ENCODE measurements around the gene PLCB1. TPM values are rescaled to one million over a fixed set of nuclear protein-coding genes. Genes with fewer than 3 reads are reported as not detected.
A peak's percentile ranks its signal among the peaks of the same experiment; 100 is the strongest.

PLCB1 gene
- total RNA-seq, 1 donor from 2014 or later = 10.7 TPM

DNA sequence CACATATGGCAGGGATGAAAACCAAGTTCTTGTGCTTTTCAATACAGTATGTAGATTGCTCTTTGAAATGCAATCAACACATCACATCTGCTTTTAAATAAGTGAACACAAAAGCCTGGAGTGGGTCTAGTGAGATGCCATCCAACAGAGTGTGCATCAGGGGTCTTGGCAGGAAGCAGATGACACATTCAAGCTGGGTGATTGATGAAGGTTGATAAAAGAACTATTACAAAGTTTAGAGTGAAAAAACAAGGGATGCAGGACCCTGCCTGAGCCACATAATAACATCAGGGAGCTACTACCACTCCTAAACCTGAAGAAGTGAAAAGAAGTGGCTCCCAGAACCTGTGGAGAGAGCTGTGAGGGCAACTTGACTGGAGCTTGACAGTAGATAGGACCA is 16.6 kb upstream of the PLCB1 start:
- no peaks in the 10 kb centered on the region for H3K4me1 ChIP-seq (ENCODE audit: insufficient read depth, low read length)
- no peak overlapping the region for H2AFZ ChIP-seq (ENCODE audit: low read depth, low read length)
- no peak overlapping the region for H3K9ac ChIP-seq (ENCODE audit: low read length)
- H3K27me3 Mint-ChIP-seq (ENCODE audit: low read depth, unreplicated experiment) = no peaks in the 10 kb centered on the region
- H3K4me3 Mint-ChIP-seq (ENCODE audit: unreplicated experiment) = no peak overlapping the region
- no peak overlapping the region for H3K4me2 ChIP-seq (ENCODE audit: low read length)
- no peaks in the 10 kb centered on the region for H4K20me1 ChIP-seq (ENCODE audit: insufficient read depth, low read length)
- no peak for DNase-seq (ENCODE audit: low read depth)
- no peaks in the 10 kb centered on the region for H3K9me3 ChIP-seq (ENCODE audit: insufficient read depth, low read depth, low read length)
- H3K9me3 Mint-ChIP-seq (ENCODE audit: unreplicated experiment) = peaks cover 3% of the 10 kb centered on the region
- peaks cover 9% of the 10 kb centered on the region for H3K4me1 Mint-ChIP-seq (ENCODE audit: low read depth, unreplicated experiment)
- H3K4me3 ChIP-seq (ENCODE audit: insufficient read depth, low read depth, low read length) = no peak overlapping the region
- no peak overlapping the region for H3K27ac Mint-ChIP-seq (ENCODE audit: unreplicated experiment)
- no peaks in the 10 kb centered on the region for H3K27me3 ChIP-seq (ENCODE audit: insufficient read depth, low read length)
- FAIRE-seq = no peak
- H3K27ac ChIP-seq (ENCODE audit: low read depth, low read length) = no peak overlapping the region
- no peaks in the 10 kb centered on the region for H3K79me2 ChIP-seq (ENCODE audit: insufficient read depth, low read length)
- TF ChIP-seq, protein P1, sequence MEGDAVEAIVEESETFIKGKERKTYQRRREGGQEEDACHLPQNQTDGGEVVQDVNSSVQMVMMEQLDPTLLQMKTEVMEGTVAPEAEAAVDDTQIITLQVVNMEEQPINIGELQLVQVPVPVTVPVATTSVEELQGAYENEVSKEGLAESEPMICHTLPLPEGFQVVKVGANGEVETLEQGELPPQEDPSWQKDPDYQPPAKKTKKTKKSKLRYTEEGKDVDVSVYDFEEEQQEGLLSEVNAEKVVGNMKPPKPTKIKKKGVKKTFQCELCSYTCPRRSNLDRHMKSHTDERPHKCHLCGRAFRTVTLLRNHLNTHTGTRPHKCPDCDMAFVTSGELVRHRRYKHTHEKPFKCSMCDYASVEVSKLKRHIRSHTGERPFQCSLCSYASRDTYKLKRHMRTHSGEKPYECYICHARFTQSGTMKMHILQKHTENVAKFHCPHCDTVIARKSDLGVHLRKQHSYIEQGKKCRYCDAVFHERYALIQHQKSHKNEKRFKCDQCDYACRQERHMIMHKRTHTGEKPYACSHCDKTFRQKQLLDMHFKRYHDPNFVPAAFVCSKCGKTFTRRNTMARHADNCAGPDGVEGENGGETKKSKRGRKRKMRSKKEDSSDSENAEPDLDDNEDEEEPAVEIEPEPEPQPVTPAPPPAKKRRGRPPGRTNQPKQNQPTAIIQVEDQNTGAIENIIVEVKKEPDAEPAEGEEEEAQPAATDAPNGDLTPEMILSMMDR (IDR thresholded peaks at IDR 0.05; ENCODE audit: insufficient read depth, low read depth, low read length) = no peak
- TF ChIP-seq EZH2 (IDR thresholded peaks at IDR 0.05; ENCODE audit: insufficient read depth, low read length) = no peak
- H3K36me3 ChIP-seq (ENCODE audit: insufficient read depth, low read length) = no peaks in the 10 kb centered on the region
- peaks cover 2% of the 10 kb centered on the region for H3K36me3 Mint-ChIP-seq (ENCODE audit: low read depth, unreplicated experiment)

DNA sequence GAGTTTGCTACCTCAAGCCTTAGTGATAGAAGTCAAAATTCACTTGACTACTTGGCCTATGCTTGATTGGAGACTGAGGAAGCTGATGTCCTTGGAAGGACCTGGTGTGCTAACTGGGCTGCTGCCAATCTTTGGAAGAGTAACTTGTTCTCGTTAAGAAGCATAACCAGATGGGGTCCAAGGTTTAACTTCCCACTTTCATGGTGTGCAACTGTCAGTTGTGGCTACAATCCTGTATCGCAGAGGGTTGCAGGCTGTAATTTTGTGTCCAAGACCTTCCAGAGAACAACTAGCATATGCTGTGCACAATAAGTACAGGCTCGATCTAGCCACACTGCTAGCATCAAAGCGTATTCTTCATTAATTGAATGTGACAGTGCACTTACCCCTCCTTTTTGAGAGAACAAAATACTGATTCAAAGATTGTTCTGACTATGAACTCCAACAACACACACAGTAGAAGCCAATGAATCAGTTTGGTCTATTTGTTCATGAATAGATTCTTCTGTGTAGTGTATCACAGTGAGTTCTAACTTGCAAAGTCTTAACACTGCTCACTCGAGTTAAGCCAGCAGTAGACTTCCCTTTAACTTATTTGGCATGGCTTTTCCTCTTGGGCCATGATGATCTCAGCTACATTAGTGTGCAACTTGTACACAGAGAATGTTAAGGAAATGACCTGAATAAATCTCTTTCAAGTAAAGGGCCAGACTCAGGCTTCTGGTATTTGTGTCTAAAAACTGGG is 15.8 kb upstream of the PLCB1 start:
- no peak overlapping the region for H3K4me2 ChIP-seq (ENCODE audit: low read length)
- H2AFZ ChIP-seq (ENCODE audit: low read depth, low read length) = no peak overlapping the region
- H3K79me2 ChIP-seq (ENCODE audit: insufficient read depth, low read length) = no peaks in the 10 kb centered on the region
- H3K4me3 ChIP-seq (ENCODE audit: insufficient read depth, low read depth, low read length) = no peak overlapping the region
- H3K27me3 ChIP-seq (ENCODE audit: insufficient read depth, low read length) = no peaks in the 10 kb centered on the region
- H4K20me1 ChIP-seq (ENCODE audit: insufficient read depth, low read length) = no peaks in the 10 kb centered on the region
- no peak overlapping the region for H3K27ac ChIP-seq (ENCODE audit: low read depth, low read length)
- peak; percentile 62 for DNase-seq (ENCODE audit: low read depth)
- H3K4me1 ChIP-seq (ENCODE audit: insufficient read depth, low read length) = no peaks in the 10 kb centered on the region
- peaks cover 2% of the 10 kb centered on the region for H3K36me3 Mint-ChIP-seq (ENCODE audit: low read depth, unreplicated experiment)
- H3K4me3 Mint-ChIP-seq (ENCODE audit: unreplicated experiment) = no peak overlapping the region
- TF ChIP-seq, protein P1 (IDR thresholded peaks at IDR 0.05; ENCODE audit: insufficient read depth, low read depth, low read length) = no peak
- no peak for TF ChIP-seq EZH2 (IDR thresholded peaks at IDR 0.05; ENCODE audit: insufficient read depth, low read length)
- H3K27me3 Mint-ChIP-seq (ENCODE audit: low read depth, unreplicated experiment) = no peaks in the 10 kb centered on the region
- peaks cover 3% of the 10 kb centered on the region for H3K9me3 Mint-ChIP-seq (ENCODE audit: unreplicated experiment)
- H3K9me3 ChIP-seq (ENCODE audit: insufficient read depth, low read depth, low read length) = no peaks in the 10 kb centered on the region
- H3K9ac ChIP-seq (ENCODE audit: low read length) = no peak overlapping the region
- H3K36me3 ChIP-seq (ENCODE audit: insufficient read depth, low read length) = no peaks in the 10 kb centered on the region
- H3K4me1 Mint-ChIP-seq (ENCODE audit: low read depth, unreplicated experiment) = peaks cover 9% of the 10 kb centered on the region
- no peak overlapping the region for H3K27ac Mint-ChIP-seq (ENCODE audit: unreplicated experiment)
- no peak for FAIRE-seq

DNA sequence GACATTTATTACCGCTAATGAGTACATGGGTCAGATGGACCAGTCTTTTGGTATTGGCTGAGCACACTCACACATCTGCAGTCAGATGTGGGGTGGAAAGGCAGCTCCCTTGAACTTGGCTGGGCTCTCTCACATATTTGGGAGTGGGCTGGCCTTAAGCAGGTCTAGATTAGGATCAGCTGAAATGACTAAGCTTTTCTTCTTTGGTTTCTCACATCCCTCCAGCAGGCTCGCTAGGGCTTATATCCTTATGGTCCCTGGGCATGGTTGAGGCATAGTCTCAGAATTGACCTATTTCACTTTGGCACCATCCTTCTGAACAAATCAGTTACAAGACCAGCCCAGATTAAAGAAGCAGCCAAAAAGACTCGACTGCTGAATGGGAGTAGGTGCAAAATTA is 14.4 kb upstream of the PLCB1 start:
- Mint-ChIP-seq H3K4me3 (ENCODE audit: unreplicated experiment) (no peak overlapping the region), H3K36me3 (ENCODE audit: low read depth, unreplicated experiment) (peaks cover 2% of the 10 kb centered on the region), H3K4me1 (ENCODE audit: low read depth, unreplicated experiment) (peaks cover 9% of the 10 kb centered on the region), H3K27me3 (ENCODE audit: low read depth, unreplicated experiment) (no peaks in the 10 kb centered on the region), H3K9me3 (ENCODE audit: unreplicated experiment) (peaks cover 3% of the 10 kb centered on the region), H3K27ac (ENCODE audit: unreplicated experiment) (no peak overlapping the region)
- Histone ChIP-seq H3K9me3 (ENCODE audit: insufficient read depth, low read depth, low read length) (no peaks in the 10 kb centered on the region), H3K4me2 (ENCODE audit: low read length) (no peak overlapping the region), H3K4me1 (ENCODE audit: insufficient read depth, low read length) (no peaks in the 10 kb centered on the region), H3K4me3 (ENCODE audit: insufficient read depth, low read depth, low read length) (no peak overlapping the region), H3K9ac (ENCODE audit: low read length) (no peak overlapping the region), H3K27ac (ENCODE audit: low read depth, low read length) (no peak overlapping the region), H3K79me2 (ENCODE audit: insufficient read depth, low read length) (no peaks in the 10 kb centered on the region), H3K27me3 (ENCODE audit: insufficient read depth, low read length) (no peaks in the 10 kb centered on the region), H4K20me1 (ENCODE audit: insufficient read depth, low read length) (no peaks in the 10 kb centered on the region), H3K36me3 (ENCODE audit: insufficient read depth, low read length) (no peaks in the 10 kb centered on the region), H2AFZ (ENCODE audit: low read depth, low read length) (no peak overlapping the region)
- no peak for TF ChIP-seq EZH2 (IDR thresholded peaks at IDR 0.05; ENCODE audit: insufficient read depth, low read length)
- TF ChIP-seq, protein P1 (IDR thresholded peaks at IDR 0.05; ENCODE audit: insufficient read depth, low read depth, low read length) = no peak
- FAIRE-seq (no peak), DNase-seq (ENCODE audit: low read depth) (no peak)

Data from astrocyte (in vitro differentiated cells and primary cell).